Stromal cell of bone marrow (primary cell): Measurements from ENCODE around the gene SYCE3.

Experiments used
- DNase-seq: peaks from one replicate; pipeline ENCODE4 v3.0.0-alpha.2; 2012; ENCODE audit warnings: low read depth

The SYCE3 gene

GRCh38 chr22:50600538-50600937 lies 37.8 kb upstream of the SYCE3 start, which contains the start of gene MAPK8IP2:
Gene MAPK8IP2 (plus strand): TSS chr22:50600793. CDS start chr22:50600819, 26 bp downstream.
- no peak for DNase-seq

- DNase-seq = no peak
Observed at GRCh38 chr22:50599816-50600455, 37.2 kb upstream of the SYCE3 start.

- DNase-seq = no peak
Observed at GRCh38 chr22:50597097-50597496, 34.4 kb upstream of the SYCE3 start.

- no peak for DNase-seq
Observed at GRCh38 chr22:50595189-50595588, 32.5 kb upstream of the SYCE3 start.

GRCh38 chr22:50587407-50587806 lies 24.7 kb upstream of the SYCE3 start:
- no peak for DNase-seq

- no peak for DNase-seq
Observed at GRCh38 chr22:50586416-50586815, 23.7 kb upstream of the SYCE3 start.

- no peak for DNase-seq
Observed at GRCh38 chr22:50585781-50586180, 23.1 kb upstream of the SYCE3 start.

GRCh38 chr22:50585238-50585637 lies 22.5 kb upstream of the SYCE3 start:
- DNase-seq = no peak

- no peak for DNase-seq
Observed at GRCh38 chr22:50584106-50585096, 21.7 kb upstream of the SYCE3 start.

- no peak for DNase-seq
Observed at GRCh38 chr22:50583294-50583861, 20.7 kb upstream of the SYCE3 start.

- DNase-seq = peak; percentile 97
Observed at GRCh38 chr22:50582493-50583293, 20.0 kb upstream of the SYCE3 start, which contains the start of gene CHKB. Gene CHKB (minus strand): TSS chr22:50582849. CDS start chr22:50582781, 68 bp downstream.

GRCh38 chr22:50581950-50582492 lies 19.3 kb upstream of the SYCE3 start:
- no peak for DNase-seq

GRCh38 chr22:50581031-50581949 lies 18.6 kb upstream of the SYCE3 start:
- DNase-seq = no peak

GRCh38 chr22:50579752-50580151 lies 17.0 kb upstream of the SYCE3 start:
- DNase-seq = no peak

GRCh38 chr22:50578776-50579310 lies 16.1 kb upstream of the SYCE3 start:
- no peak for DNase-seq

- no peak for DNase-seq
Observed at GRCh38 chr22:50577987-50578775, 15.5 kb upstream of the SYCE3 start, which contains the start of gene CPT1B. Gene CPT1B (minus strand): TSS chr22:50578427. CDS start chr22:50577915, 512 bp downstream.

GRCh38 chr22:50577697-50577986 lies 14.9 kb upstream of the SYCE3 start:
- DNase-seq = no peak

GRCh38 chr22:50576806-50577696 lies 14.3 kb upstream of the SYCE3 start:
- no peak for DNase-seq
